GM23338 (cell line): ENCODE data around the gene HENMT1.

Experiments
- CREB1 ChIP-seq: fragments of 250-450 bp; sonication (Bioruptor Pico); IDR thresholded peaks from 2 replicates; pipeline ENCODE4 v1.5.0; 2020; ENCODE audit warnings: low read depth, mild to moderate bottlenecking, moderate library complexity
- ETS1 ChIP-seq: IDR thresholded peaks from 2 replicates; pipeline ENCODE4 v1.6.1; 2016; ENCODE audit warnings: antibody characterized with exemption
- EZH2 ChIP-seq: fragments of 200-600 bp; sonication (generic); IDR thresholded peaks from one replicate; pipeline ENCODE4 v1.8.0; 2017; ENCODE audit warnings: antibody characterized with exemption, mild to moderate bottlenecking, low read depth; ENCODE audit not compliant: unreplicated experiment
- EZH2phosphoT487 ChIP-seq: fragments of 200-600 bp; sonication (generic); IDR thresholded peaks from one replicate; pipeline ENCODE4 v1.8.1; 2018; ENCODE audit warnings: antibody characterized with exemption; ENCODE audit not compliant: unreplicated experiment
- JUNB ChIP-seq: IDR thresholded peaks from one replicate; pipeline ENCODE4 v1.6.1; 2016; ENCODE audit warnings: antibody characterized with exemption; ENCODE audit not compliant: unreplicated experiment
- POLR2AphosphoS5 ChIP-seq: IDR thresholded peaks from 2 replicates; pipeline ENCODE4 v1.6.1; 2016; ENCODE audit warnings: antibody characterized with exemption, low read depth
- TF ChIP-seq, protein P1 (sequence below), 2 experiments: fragments of 200-600 bp in 1 of 2; sonication (generic) in 1 of 2; conservative IDR thresholded peaks; 2 replicates each; pipeline versions ENCODE4 v1.5.1 to v1.6.1; 2016 to 2017; ENCODE audit warnings: antibody characterized with exemption in 2 of 2, low read depth in 2 of 2, mild to moderate bottlenecking in 2 of 2, moderate library complexity in 1 of 2

DNA sequence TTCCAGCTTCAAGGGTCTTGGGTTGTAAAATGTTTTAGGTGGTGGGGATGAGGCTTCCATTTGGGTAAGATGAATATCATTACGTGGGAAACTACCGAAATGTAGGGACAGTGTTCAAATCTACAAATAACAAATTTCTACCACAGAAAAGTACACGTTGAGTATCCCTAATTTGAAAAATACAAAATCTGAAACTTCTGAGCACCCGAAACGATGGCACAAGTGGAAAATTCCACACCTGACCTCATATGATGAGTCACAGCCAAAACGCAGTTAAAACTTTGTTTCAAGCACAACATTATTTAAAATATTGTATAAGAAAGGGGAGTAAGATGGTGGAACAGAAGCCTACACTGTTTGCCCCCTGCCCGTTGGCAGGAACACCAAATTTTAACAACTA is 8.8 kb upstream of the HENMT1 start:
- TF ChIP-seq, protein P1, sequence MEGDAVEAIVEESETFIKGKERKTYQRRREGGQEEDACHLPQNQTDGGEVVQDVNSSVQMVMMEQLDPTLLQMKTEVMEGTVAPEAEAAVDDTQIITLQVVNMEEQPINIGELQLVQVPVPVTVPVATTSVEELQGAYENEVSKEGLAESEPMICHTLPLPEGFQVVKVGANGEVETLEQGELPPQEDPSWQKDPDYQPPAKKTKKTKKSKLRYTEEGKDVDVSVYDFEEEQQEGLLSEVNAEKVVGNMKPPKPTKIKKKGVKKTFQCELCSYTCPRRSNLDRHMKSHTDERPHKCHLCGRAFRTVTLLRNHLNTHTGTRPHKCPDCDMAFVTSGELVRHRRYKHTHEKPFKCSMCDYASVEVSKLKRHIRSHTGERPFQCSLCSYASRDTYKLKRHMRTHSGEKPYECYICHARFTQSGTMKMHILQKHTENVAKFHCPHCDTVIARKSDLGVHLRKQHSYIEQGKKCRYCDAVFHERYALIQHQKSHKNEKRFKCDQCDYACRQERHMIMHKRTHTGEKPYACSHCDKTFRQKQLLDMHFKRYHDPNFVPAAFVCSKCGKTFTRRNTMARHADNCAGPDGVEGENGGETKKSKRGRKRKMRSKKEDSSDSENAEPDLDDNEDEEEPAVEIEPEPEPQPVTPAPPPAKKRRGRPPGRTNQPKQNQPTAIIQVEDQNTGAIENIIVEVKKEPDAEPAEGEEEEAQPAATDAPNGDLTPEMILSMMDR (conservative IDR thresholded peaks at IDR 0.05; ENCODE audit: low read depth in 2 of 2): no peak
- TF ChIP-seq CREB1 (no peak), EZH2 (no peak), JUNB (no peak), ETS1 (no peak), EZH2phosphoT487 (no peak), POLR2AphosphoS5 (no peak)
